Right lobe of liver (tissue), 4 donors: ENCODE data around the gene MBD6.

Source experiments
- POLR2A ChIP-seq: fragments of 450-650 bp; IDR thresholded peaks from one replicate; pipeline ENCODE4 v1.6.1; 2017; ENCODE audit warnings: antibody characterized with exemption, mild to moderate bottlenecking
- TF ChIP-seq, protein P1 (sequence below), 4 donors: fragments of 200-600 bp in 3 of 4; fragments of 450-650 bp in 1 of 4; IDR thresholded peaks; one replicate each; pipeline versions ENCODE4 v1.5.1 to v1.8.0; 2016 to 2022; ENCODE audit warnings: antibody characterized with exemption in 4 of 4, mild to moderate bottlenecking in 2 of 4
- donor health status: DM: no; HTN: no; CAD: no.
- donor health status: DM: no; HTN: no; CAD: no.
- donor health status: DM: no; HTN: yes; CAD: no.

DNA sequence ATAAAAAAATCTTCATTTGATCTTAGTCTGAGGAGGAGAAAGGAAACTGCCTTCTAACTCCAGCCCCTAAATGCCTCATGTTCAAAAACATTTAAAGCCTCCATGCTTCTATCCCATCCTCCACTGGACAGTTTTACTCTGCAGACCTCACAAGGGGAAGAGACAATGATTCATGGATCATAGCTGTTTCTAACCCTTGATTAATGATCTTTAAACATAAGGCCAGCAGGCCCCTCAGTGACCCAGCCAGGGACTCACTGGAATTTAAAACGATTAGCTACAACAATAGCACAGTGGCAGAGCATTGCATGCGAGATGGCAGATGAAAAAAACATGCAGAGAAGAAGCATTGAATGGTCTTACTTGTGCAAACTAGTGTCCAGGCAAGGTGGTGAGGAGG, 18.4 kb downstream of the MBD6 start:
- TF ChIP-seq, protein P1, sequence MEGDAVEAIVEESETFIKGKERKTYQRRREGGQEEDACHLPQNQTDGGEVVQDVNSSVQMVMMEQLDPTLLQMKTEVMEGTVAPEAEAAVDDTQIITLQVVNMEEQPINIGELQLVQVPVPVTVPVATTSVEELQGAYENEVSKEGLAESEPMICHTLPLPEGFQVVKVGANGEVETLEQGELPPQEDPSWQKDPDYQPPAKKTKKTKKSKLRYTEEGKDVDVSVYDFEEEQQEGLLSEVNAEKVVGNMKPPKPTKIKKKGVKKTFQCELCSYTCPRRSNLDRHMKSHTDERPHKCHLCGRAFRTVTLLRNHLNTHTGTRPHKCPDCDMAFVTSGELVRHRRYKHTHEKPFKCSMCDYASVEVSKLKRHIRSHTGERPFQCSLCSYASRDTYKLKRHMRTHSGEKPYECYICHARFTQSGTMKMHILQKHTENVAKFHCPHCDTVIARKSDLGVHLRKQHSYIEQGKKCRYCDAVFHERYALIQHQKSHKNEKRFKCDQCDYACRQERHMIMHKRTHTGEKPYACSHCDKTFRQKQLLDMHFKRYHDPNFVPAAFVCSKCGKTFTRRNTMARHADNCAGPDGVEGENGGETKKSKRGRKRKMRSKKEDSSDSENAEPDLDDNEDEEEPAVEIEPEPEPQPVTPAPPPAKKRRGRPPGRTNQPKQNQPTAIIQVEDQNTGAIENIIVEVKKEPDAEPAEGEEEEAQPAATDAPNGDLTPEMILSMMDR (IDR thresholded peaks at IDR 0.05) = no peak
- TF ChIP-seq POLR2A = no peak
